H1 (cell line): ENCODE results near the gene RRBP1. TPM values are rescaled to one million over a fixed set of nuclear protein-coding genes. Genes with fewer than 3 reads are reported as not detected.

Experiments used
- CTCF ChIA-PET: fragments of 300-600 bp; sonication (Branson Sonifier 250); formaldehyde crosslinking; loops from one replicate; lab custom pipeline; 2021; ENCODE audit not compliant: partially characterized antibody; lab: Charles Lee
- POLR2A ChIA-PET: fragments of 300-600 bp; sonication (Branson Sonifier 250); formaldehyde crosslinking; loops from one replicate; lab custom pipeline; 2021; ENCODE audit warnings: inconsistent platforms; ENCODE audit not compliant: partially characterized antibody; lab: Charles Lee
- DNase-seq, 2 experiments: peaks; one replicate each; pipeline versions ENCODE4 v3.0.0 to v3.0.0-alpha.2; 2010 to 2022; ENCODE audit warnings: low spot score in 2 of 2, low read depth in 1 of 2, mixed read lengths in 1 of 2
- FAIRE-seq: peaks from 2 replicates; lab custom pipeline; 2011; peaks lifted over from hg19 to GRCh38; lab: Jason Lieb, UNC
- H2AFZ ChIP-seq: 2 replicates; pipeline ENCODE4 v1.8.1; 2012; ENCODE audit warnings: low read length, inconsistent platforms
- H2AK5ac ChIP-seq: 2 replicates; pipeline ENCODE4 v1.6.1; 2013; ENCODE audit warnings: low read depth, low read length
- H2BK120ac ChIP-seq: replicated peaks from 2 replicates; pipeline ENCODE3; 2013; ENCODE audit warnings: low read depth, low read length, inconsistent platforms
- H2BK12ac ChIP-seq: 2 replicates; pipeline ENCODE4 v1.6.1; 2013; ENCODE audit warnings: low read depth, low read length
- H2BK15ac ChIP-seq: 2 replicates; pipeline ENCODE4 v1.6.1; 2013; ENCODE audit warnings: low read length
- H2BK20ac ChIP-seq: 2 replicates; pipeline ENCODE4 v1.6.1; 2013; ENCODE audit warnings: low read length
- H2BK5ac ChIP-seq: 2 replicates; pipeline ENCODE4 v1.6.1; 2013; ENCODE audit warnings: low read depth, low read length
- H3K14ac ChIP-seq: 2 replicates; pipeline ENCODE4 v1.6.1; 2013; ENCODE audit warnings: inconsistent platforms; ENCODE audit not compliant: insufficient read length
- H3K18ac ChIP-seq: 2 replicates; pipeline ENCODE4 v1.6.1; 2013; ENCODE audit warnings: low read length; ENCODE audit errors: extremely low read depth
- H3K23ac ChIP-seq: 2 replicates; pipeline ENCODE4 v1.6.1; 2013; ENCODE audit warnings: inconsistent platforms; ENCODE audit not compliant: insufficient read length
- H3K23me2 ChIP-seq: 2 replicates; pipeline ENCODE4 v1.6.1; 2013; ENCODE audit warnings: low read depth, low read length
- H3K27ac ChIP-seq: 2 replicates; pipeline ENCODE4 v1.6.1; 2011; ENCODE audit warnings: low read depth, low read length, inconsistent platforms
- H3K27me3 ChIP-seq, 4 experiments: replicated peaks in 1 of 4; 1 replicate in 1 of 4; 2 replicates in 3 of 4; pipeline versions ENCODE4 v1.6.1 to v1.8.1; 2011 to 2013; ENCODE audit warnings: low read length in 3 of 4, mild to moderate bottlenecking in 3 of 4, inconsistent platforms in 2 of 4, mixed read lengths in 2 of 4, moderate library complexity in 1 of 4; ENCODE audit not compliant: control insufficient read depth in 3 of 4, insufficient read depth in 3 of 4; ENCODE audit errors: extremely low read depth in 1 of 4
- H3K36me3 ChIP-seq, 4 experiments: 2 replicates each; pipeline versions ENCODE4 v1.6.1 to v1.8.1; 2011 to 2013; ENCODE audit warnings: mild to moderate bottlenecking in 4 of 4, low read length in 3 of 4, moderate library complexity in 2 of 4, control low read depth in 1 of 4, inconsistent platforms in 1 of 4; ENCODE audit not compliant: insufficient read depth in 4 of 4, control insufficient read depth in 2 of 4
- H3K4ac ChIP-seq: replicated peaks from 2 replicates; pipeline ENCODE3; 2013; ENCODE audit warnings: low read length, low read depth, mixed read lengths, inconsistent platforms; ENCODE audit not compliant: insufficient read length
- H3K4me1 ChIP-seq, 4 experiments: replicated peaks in 1 of 4; 1 replicate in 1 of 4; 2 replicates in 3 of 4; pipeline versions ENCODE4 v1.6.1 to v1.8.1; 2011 to 2013; ENCODE audit warnings: low read length in 3 of 4, inconsistent platforms in 2 of 4, mixed read lengths in 1 of 4; ENCODE audit not compliant: insufficient read depth in 4 of 4, control insufficient read depth in 3 of 4
- H3K4me2 ChIP-seq, 2 experiments: 2 replicates each; pipeline versions ENCODE4 v1.6.1 to v1.8.1; 2011 to 2013; ENCODE audit warnings: low read depth in 2 of 2, low read length in 2 of 2, control low read depth in 1 of 2, inconsistent platforms in 1 of 2, mild to moderate bottlenecking in 1 of 2; ENCODE audit not compliant: insufficient read depth in 1 of 2
- H3K4me3 ChIP-seq, 4 experiments: fragments of 200-600, 300-600 bp in 1 of 4; sonication (generic), shearing (Covaris generic), sonication (Bioruptor Twin) in 1 of 4; 2 replicates each; pipeline versions ENCODE4 v1.5.1 to v1.8.1; 2011 to 2016; ENCODE audit warnings: low read length in 4 of 4, low read depth in 3 of 4, control low read depth in 2 of 4, inconsistent platforms in 2 of 4, mild to moderate bottlenecking in 2 of 4, mixed read lengths in 1 of 4, moderate library complexity in 1 of 4; ENCODE audit not compliant: insufficient read depth in 2 of 4; ENCODE audit errors: extremely low read depth in 1 of 4
- H3K56ac ChIP-seq: replicated peaks from 2 replicates; pipeline ENCODE3; 2013; ENCODE audit warnings: low read depth, mild to moderate bottlenecking, mixed read lengths, low read length, inconsistent platforms; ENCODE audit not compliant: insufficient read length
- H3K79me1 ChIP-seq: 2 replicates; pipeline ENCODE4 v1.6.1; 2013; ENCODE audit warnings: low read depth, low read length, control low read depth
- H3K79me2 ChIP-seq, 2 experiments: 2 replicates each; pipeline versions ENCODE4 v1.6.1 to v1.8.1; 2012 to 2013; ENCODE audit warnings: low read length in 2 of 2, mild to moderate bottlenecking in 2 of 2, inconsistent platforms in 1 of 2; ENCODE audit not compliant: insufficient read depth in 2 of 2, control insufficient read depth in 1 of 2
- H3K9ac ChIP-seq, 4 experiments: replicated peaks in 1 of 4; 1 replicate in 1 of 4; 2 replicates in 3 of 4; pipeline versions ENCODE4 v1.6.1 to v1.8.1; 2011 to 2013; ENCODE audit warnings: low read depth in 3 of 4, low read length in 3 of 4, control low read depth in 2 of 4, mild to moderate bottlenecking in 2 of 4, moderate library complexity in 2 of 4, inconsistent platforms in 1 of 4; ENCODE audit errors: extremely low read depth in 1 of 4
- H3K9me3 ChIP-seq, 2 experiments: 2 replicates each; pipeline versions ENCODE4 v1.6.1 to v1.8.1; 2012 to 2013; ENCODE audit warnings: mild to moderate bottlenecking in 2 of 2, moderate library complexity in 2 of 2, control low read depth in 1 of 2, inconsistent platforms in 1 of 2, low read depth in 1 of 2, low read length in 1 of 2, mixed read lengths in 1 of 2; ENCODE audit not compliant: insufficient read depth in 2 of 2
- H4K20me1 ChIP-seq, 2 experiments: replicated peaks in 1 of 2; 2 replicates each; pipeline versions ENCODE3 to v1.8.1; 2011 to 2013; ENCODE audit warnings: inconsistent platforms in 2 of 2, low read length in 2 of 2, mild to moderate bottlenecking in 1 of 2; ENCODE audit not compliant: insufficient read depth in 2 of 2, control insufficient read depth in 1 of 2
- H4K5ac ChIP-seq: 2 replicates; pipeline ENCODE4 v1.6.1; 2013; ENCODE audit warnings: low read length, low read depth, mixed read lengths, inconsistent platforms; ENCODE audit not compliant: insufficient read length
- H4K8ac ChIP-seq: 2 replicates; pipeline ENCODE4 v1.8.0; 2013; ENCODE audit warnings: mild to moderate bottlenecking, moderate library complexity, low read length, inconsistent platforms; ENCODE audit not compliant: insufficient read depth; ENCODE audit errors: extremely low read depth
- H4K91ac ChIP-seq: replicated peaks from 2 replicates; pipeline ENCODE3; 2013; ENCODE audit warnings: low read length, mixed read lengths, inconsistent platforms; ENCODE audit not compliant: insufficient read length
- MAFK ChIP-seq: IDR thresholded peaks from 2 replicates; pipeline ENCODE4 v1.6.1; 2012; ENCODE audit warnings: low read depth, mild to moderate bottlenecking, improper control_type of control experiment, low read length
- POLR2A ChIP-seq, 2 experiments: IDR thresholded peaks; 1 replicate in 1 of 2; 2 replicates in 1 of 2; pipeline ENCODE4 v1.6.1; 2011; ENCODE audit warnings: low read depth in 2 of 2, low read length in 2 of 2, mild to moderate bottlenecking in 2 of 2; ENCODE audit errors: control extremely low read depth in 1 of 2
- SIN3A ChIP-seq, 2 experiments: IDR thresholded peaks in 1 of 2; conservative IDR thresholded peaks in 1 of 2; 2 replicates each; pipeline ENCODE4 v1.6.1; 2011 to 2012; ENCODE audit warnings: low read length in 2 of 2, improper control_type of control experiment in 1 of 2, low read depth in 1 of 2, mild to moderate bottlenecking in 1 of 2
- SP2 ChIP-seq: IDR thresholded peaks from 2 replicates; pipeline ENCODE4 v1.6.1; 2012; ENCODE audit warnings: mild to moderate bottlenecking, low read length, inconsistent platforms
- SUZ12 ChIP-seq: fragments of 200-600 bp; sonication (generic); IDR thresholded peaks from 2 replicates; pipeline ENCODE4 v1.6.1; 2012; ENCODE audit warnings: mild to moderate bottlenecking, inconsistent platforms, low read length, moderate library complexity, mixed read lengths
- WGBS, 2 experiments: shearing (Covaris generic) in 1 of 2; methylation state at CpG; one replicate each; pipeline versions ENCODE4 v1.1.6 to v1.1.7; 2013 to 2015; ENCODE audit warnings: low lambda C conversion rate in 2 of 2, mixed read lengths in 2 of 2, inconsistent platforms in 1 of 2, low coverage in 1 of 2, missing lambda C conversion rate in 1 of 2; ENCODE audit not compliant: insufficient replicate concordance in 2 of 2, insufficient coverage in 1 of 2, insufficient read length in 1 of 2; ENCODE audit errors: extremely low coverage in 1 of 2, missing lambda C conversion rate in 1 of 2; 5-methylcytosine and 5-hydroxymethylcytosine counted together
- polyA plus RNA-seq, 7 experiments: library from polyadenylated mRNA; depleted of rRNA in 3 of 7; stranded (reverse) in 5 of 7; unstranded in 2 of 7; fragments of >200 nt in 5 of 7; fragments of 200-250 nt in 2 of 7; gene quantifications; 1 replicate in 5 of 7; 2 replicates in 1 of 7; 4 replicates in 1 of 7; pipeline versions ENCODE4 v1.2.1 to v1.2.3, GENCODE V29; 2011 to 2013; ENCODE audit warnings: missing spikeins in 2 of 7, mixed read lengths in 2 of 7
- total RNA-seq: library from RNA; stranded (reverse); fragmentation: NEBNext Ultra II Directional; extraction: Animal tissue kit (Norgen Biotek cat#: 25700); gene quantifications from 2 replicates; pipeline ENCODE4 v1.2.1, GENCODE V29; 2021

RRBP1 gene
- total and polyA plus RNA-seq, 2 of the 8 experiments (the other 6 are each of a cell fraction or from before 2014, with no cell fraction given), result 15.9 to 157 TPM

DNA sequence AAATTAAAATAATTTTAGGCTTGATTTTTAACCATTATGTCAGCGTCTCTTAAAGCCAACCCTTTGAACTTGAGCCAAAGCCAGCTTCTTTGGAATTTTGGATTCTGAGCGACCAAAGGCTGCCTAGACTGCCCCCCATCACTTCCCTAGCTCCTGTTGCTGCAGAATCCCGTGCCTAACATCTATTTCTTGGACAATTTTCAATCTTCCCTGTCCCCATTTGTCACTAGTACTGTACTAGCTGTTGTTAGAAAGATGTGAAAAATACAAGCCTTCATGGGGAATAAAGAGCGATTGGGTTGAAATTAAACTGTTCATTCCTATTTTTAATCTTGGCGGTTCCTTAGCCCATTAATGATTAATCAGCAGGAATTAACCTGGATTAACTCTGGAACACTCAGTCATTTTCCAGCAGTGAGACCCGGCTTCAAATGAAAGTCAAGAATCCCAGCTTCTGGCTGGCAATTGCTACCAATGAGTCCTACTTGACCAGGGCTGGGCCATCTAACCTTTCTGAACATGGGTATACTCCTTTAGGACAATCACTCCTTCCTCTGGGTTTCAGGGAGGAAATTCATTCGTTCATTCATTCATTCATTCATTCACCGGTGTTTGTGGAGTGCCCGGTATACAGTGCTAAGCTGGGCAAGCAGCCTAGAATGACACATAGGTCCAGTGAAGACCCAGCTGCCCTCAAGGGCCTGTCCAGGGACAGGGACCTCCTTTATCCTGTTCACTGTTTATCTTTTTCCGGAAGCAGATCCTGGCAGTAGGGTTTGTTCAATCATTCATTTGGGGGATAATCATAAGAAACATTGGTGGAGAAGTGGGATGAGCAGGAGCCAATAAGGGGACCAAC lies 1.4 kb upstream of the RRBP1 start:
- H4K20me1 ChIP-seq, result peaks cover 6 to 11% of the 10 kb centered on the region in 2 experiments
- FAIRE-seq (no peak), DNase-seq (no peak)
- H3K79me1 ChIP-seq, result peaks cover 11% of the 10 kb centered on the region
- no peak overlapping the region for H3K56ac ChIP-seq
- H2AK5ac ChIP-seq, result no peak overlapping the region
- peak overlapping the region; percentile 35 to 96 (median 44); a peak in 4 of 8 replicates for H3K4me3 ChIP-seq
- H4K5ac ChIP-seq, result no peak overlapping the region
- H3K23ac ChIP-seq, result no peak overlapping the region
- WGBS, 2 experiments, result 80% methylated on average over 10 of the region's 10 CpGs; no CpG with 5 or more reads in 1 of the 2 experiments
- H3K27ac ChIP-seq, result no peak overlapping the region
- H3K4ac ChIP-seq, result no peak overlapping the region
- no peaks in the 10 kb centered on the region for H3K9me3 ChIP-seq
- H3K23me2 ChIP-seq, result peaks cover 10% of the 10 kb centered on the region; the same call in 1 of the 2 replicates
- H3K4me2 ChIP-seq, result peak overlapping the region; percentile 70 to 74
- H3K27me3 ChIP-seq, result no peaks in the 10 kb centered on the region
- H3K9ac ChIP-seq, result no peak overlapping the region
- H2BK120ac ChIP-seq, result no peak overlapping the region
- H4K91ac ChIP-seq, result no peak overlapping the region
- peaks cover 0 to 5% (median 0%) of the 10 kb centered on the region in 4 experiments; a peak in 2 of 8 replicates for H3K36me3 ChIP-seq
- H4K8ac ChIP-seq, result no peak overlapping the region
- CTCF ChIA-PET, result interaction anchor here (0.7 to 4.0 kb wide), 24 partner anchors 9 to 255 kb away, joined by 3 to 24 read pairs (median 3); partner anchors contain the start of gene BANF2
- H3K4me1 ChIP-seq, result peaks cover 6 to 12% (median 9%) of the 10 kb centered on the region in 4 experiments; a peak in 6 of 7 replicates
- H2BK15ac ChIP-seq, result 0 out of 2 replicates have a peak overlapping the region, but pooled peaks have one; percentile 18
- H3K18ac ChIP-seq, result no peak overlapping the region
- H2AFZ ChIP-seq, result no peak overlapping the region
- H2BK5ac ChIP-seq, result no peak overlapping the region
- POLR2A ChIA-PET, result interaction anchor here (0.9 to 3.6 kb wide), 8 partner anchors 12 to 286 kb away, joined by 3 to 19 read pairs (median 3); partner anchors contain the start of genes MGME1 and SNX5
- TF ChIP-seq POLR2A (IDR thresholded peaks at IDR 0.05; ENCODE audit: control extremely low read depth in 1 of 2, low read depth in 2 of 2, low read length in 2 of 2), result no peak
- TF ChIP-seq MAFK, result no peak
- TF ChIP-seq SIN3A (conservative IDR thresholded peaks at IDR 0.05 in 1 of 2, IDR thresholded peaks at IDR 0.05 in 1 of 2; ENCODE audit: low read depth in 1 of 2, low read length in 2 of 2), result no peak
- no peak for TF ChIP-seq SP2
- no peak for TF ChIP-seq SUZ12
- H2BK20ac ChIP-seq, result no peak overlapping the region
- no peak overlapping the region for H3K14ac ChIP-seq
- H2BK12ac ChIP-seq, result no peak overlapping the region
- peaks cover 10 to 24% of the 10 kb centered on the region in 2 experiments for H3K79me2 ChIP-seq
